Glutamatergic neuron (in vitro differentiated cells): ENCODE data around the gene SERPINA6. TPM values are rescaled to one million over a fixed set of nuclear protein-coding genes. Genes with fewer than 3 reads are reported as not detected.

Experiments
- DNase-seq: peaks from one replicate; pipeline ENCODE4 v3.0.0; 2022
- H3K27ac Mint-ChIP-seq: one replicate; pipeline ENCODE4 v1.8.0; 2020; ENCODE audit warnings: mild to moderate bottlenecking, mixed read lengths, inconsistent platforms; ENCODE audit not compliant: unreplicated experiment
- H3K27me3 Mint-ChIP-seq: one replicate; pipeline ENCODE4 v1.8.0; 2020; ENCODE audit warnings: mild to moderate bottlenecking, moderate library complexity, mixed read lengths, inconsistent platforms; ENCODE audit not compliant: unreplicated experiment
- H3K36me3 Mint-ChIP-seq: one replicate; pipeline ENCODE4 v1.8.0; 2020; ENCODE audit warnings: mild to moderate bottlenecking, mixed read lengths, inconsistent platforms; ENCODE audit not compliant: unreplicated experiment
- H3K4me1 Mint-ChIP-seq: one replicate; pipeline ENCODE4 v1.8.0; 2020; ENCODE audit warnings: mild to moderate bottlenecking, low read depth, mixed read lengths, inconsistent platforms; ENCODE audit not compliant: unreplicated experiment
- H3K4me3 Mint-ChIP-seq: one replicate; pipeline ENCODE4 v1.8.0; 2020; ENCODE audit warnings: mild to moderate bottlenecking, mixed read lengths, inconsistent platforms; ENCODE audit not compliant: unreplicated experiment
- H3K9me3 Mint-ChIP-seq: one replicate; pipeline ENCODE4 v1.8.0; 2020; ENCODE audit warnings: mild to moderate bottlenecking, moderate library complexity, mixed read lengths, inconsistent platforms; ENCODE audit not compliant: unreplicated experiment
- total RNA-seq: library from RNA; stranded (reverse); fragmentation: NEBNext Ultra II Directional; extraction: Animal tissue kit (Norgen Biotek cat#: 25700); gene quantifications from one replicate; pipeline ENCODE4 v1.2.1, GENCODE V29; 2021; ENCODE audit not compliant: unreplicated experiment
- TF ChIP-seq, protein P1 (sequence below): fragments of 200-600 bp; sonication (generic); IDR thresholded peaks from one replicate; pipeline ENCODE4 v1.5.0; 2021; ENCODE audit not compliant: partially characterized antibody, unreplicated experiment

The SERPINA6 gene
- total RNA-seq, 1 donor from 2014 or later = not detected

DNA sequence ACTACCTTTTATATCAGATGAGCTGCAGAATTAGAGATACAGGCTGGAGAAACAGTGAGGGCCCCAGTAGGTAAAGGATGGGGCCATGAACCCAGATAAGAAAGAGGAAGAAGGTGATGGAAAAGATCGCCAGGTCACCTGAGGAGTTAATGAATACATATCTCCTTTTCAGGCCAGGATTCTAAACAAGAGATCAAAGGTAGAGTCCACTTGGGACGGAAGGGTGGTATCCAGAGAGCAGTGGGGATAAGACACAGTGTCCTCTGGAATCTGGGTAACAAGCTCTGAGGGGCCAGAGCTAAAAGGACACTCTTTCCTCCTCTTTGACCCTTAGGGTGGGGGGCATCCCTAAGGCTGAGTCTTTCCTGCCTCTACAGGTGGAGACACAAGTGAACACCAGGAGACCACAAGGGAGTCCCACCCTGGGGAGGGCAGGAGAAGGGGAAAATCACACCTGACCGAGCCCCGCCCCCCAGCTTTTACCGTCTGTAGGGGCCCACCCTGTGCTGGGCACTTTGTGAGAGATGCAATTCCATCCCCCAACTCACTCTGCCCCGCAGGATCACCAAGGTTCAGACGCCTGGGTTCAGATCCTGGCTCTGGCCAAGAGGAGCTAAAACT, 37.9 kb upstream of the SERPINA6 start:
- DNase-seq = no peak
- no peaks in the 10 kb centered on the region for H3K4me1 Mint-ChIP-seq
- H3K36me3 Mint-ChIP-seq = no peaks in the 10 kb centered on the region
- no peak overlapping the region for H3K27ac Mint-ChIP-seq
- H3K9me3 Mint-ChIP-seq = peaks cover 1% of the 10 kb centered on the region
- H3K4me3 Mint-ChIP-seq = no peak overlapping the region
- H3K27me3 Mint-ChIP-seq = peaks cover 7% of the 10 kb centered on the region
- TF ChIP-seq, protein P1, sequence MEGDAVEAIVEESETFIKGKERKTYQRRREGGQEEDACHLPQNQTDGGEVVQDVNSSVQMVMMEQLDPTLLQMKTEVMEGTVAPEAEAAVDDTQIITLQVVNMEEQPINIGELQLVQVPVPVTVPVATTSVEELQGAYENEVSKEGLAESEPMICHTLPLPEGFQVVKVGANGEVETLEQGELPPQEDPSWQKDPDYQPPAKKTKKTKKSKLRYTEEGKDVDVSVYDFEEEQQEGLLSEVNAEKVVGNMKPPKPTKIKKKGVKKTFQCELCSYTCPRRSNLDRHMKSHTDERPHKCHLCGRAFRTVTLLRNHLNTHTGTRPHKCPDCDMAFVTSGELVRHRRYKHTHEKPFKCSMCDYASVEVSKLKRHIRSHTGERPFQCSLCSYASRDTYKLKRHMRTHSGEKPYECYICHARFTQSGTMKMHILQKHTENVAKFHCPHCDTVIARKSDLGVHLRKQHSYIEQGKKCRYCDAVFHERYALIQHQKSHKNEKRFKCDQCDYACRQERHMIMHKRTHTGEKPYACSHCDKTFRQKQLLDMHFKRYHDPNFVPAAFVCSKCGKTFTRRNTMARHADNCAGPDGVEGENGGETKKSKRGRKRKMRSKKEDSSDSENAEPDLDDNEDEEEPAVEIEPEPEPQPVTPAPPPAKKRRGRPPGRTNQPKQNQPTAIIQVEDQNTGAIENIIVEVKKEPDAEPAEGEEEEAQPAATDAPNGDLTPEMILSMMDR = no peak

DNA sequence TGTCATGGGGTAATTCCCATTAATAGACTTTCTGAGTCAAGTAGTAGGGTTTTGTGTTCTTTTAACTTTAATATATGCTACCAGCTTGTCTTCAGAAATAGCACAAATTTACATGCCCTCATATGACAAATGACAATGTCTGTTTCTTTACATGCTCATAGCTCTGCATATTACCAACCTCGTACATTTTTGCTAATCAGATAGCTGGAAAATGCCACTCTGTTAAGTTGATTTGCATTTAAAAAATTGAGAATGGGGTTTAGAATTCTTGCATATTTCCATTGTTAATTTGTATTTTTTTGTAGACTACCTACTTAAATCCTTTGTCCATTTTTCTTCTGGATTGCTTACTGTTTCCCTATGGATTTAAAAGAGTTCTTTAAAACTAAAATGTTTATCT, 34.0 kb upstream of the SERPINA6 start:
- peaks cover 5% of the 10 kb centered on the region for H3K36me3 Mint-ChIP-seq
- H3K27ac Mint-ChIP-seq = no peak overlapping the region
- no peak overlapping the region for H3K4me3 Mint-ChIP-seq
- no peaks in the 10 kb centered on the region for H3K9me3 Mint-ChIP-seq
- H3K27me3 Mint-ChIP-seq = peaks cover 5% of the 10 kb centered on the region
- peaks cover 4% of the 10 kb centered on the region for H3K4me1 Mint-ChIP-seq
- no peak for DNase-seq
- TF ChIP-seq, protein P1 = no peak

DNA sequence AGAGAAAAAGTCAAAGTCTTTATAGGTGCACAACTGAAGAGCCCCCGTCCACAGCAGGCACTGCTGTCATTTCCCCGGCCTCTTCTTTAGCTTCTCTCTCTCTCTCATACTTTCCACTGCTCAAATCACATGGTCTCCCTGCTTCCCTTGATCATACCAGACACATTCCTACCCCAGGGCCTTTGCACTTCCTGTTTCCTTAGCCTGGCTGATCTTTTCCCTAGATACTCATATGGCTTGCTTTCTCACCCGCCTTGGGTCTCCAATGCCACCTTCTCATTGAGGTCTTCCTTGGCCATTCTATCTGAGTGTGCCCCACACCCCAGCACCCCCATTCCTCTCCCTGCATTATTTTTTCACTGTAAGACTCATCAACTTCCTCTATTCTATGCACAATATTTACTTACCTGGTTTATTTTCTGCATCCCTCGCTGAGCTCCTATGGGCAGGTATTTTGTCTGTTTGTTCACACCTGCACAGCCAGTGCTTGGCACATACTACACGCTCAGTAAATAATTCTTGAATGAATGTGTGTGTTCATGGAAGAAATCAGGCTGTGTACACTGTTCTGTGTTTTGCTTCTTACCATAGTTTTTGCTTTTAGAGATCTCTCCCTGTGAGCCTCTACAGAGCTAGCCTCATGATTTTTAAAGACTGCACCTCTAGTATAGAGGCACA, 33.4 kb upstream of the SERPINA6 start:
- no peak overlapping the region for H3K4me3 Mint-ChIP-seq
- TF ChIP-seq, protein P1 = no peak
- H3K27ac Mint-ChIP-seq = no peak overlapping the region
- peaks cover 5% of the 10 kb centered on the region for H3K27me3 Mint-ChIP-seq
- H3K4me1 Mint-ChIP-seq = peaks cover 4% of the 10 kb centered on the region
- DNase-seq = no peak
- H3K9me3 Mint-ChIP-seq = no peaks in the 10 kb centered on the region
- H3K36me3 Mint-ChIP-seq = peaks cover 5% of the 10 kb centered on the region

DNA sequence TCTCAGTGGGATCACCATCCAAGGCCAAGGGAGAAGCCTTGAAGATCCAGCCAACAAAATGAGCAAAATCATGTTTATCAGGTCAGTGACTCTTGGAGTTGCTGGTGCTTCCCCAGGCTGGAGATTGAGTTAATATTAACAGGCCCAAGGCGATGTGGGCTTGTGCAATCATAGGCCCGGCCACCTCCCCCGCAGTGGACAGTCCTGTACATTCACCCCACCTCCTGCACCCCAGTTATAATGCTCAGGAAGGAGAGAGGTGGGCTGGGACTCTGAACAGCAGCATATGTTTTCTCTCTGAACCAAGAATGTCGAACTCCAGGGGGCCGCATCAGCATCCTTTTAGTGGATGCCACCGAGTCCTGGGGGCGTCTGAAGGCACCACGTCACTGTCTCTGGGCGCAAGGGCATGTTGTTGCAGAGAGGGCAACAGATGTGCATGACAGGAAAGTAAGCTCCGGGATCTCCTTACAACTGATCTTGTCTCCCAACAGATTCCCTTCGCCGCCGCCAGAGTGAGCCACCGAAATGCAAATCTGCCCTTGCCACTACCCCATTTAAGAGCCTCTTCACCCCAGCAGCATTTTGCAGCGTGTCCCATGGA, 32.2 kb upstream of the SERPINA6 start:
- Mint-ChIP-seq H3K36me3 (peaks cover 5% of the 10 kb centered on the region), H3K4me3 (no peak overlapping the region), H3K27ac (no peak overlapping the region), H3K4me1 (peaks cover 4% of the 10 kb centered on the region), H3K27me3 (peaks cover 1% of the 10 kb centered on the region), H3K9me3 (no peaks in the 10 kb centered on the region)
- TF ChIP-seq, protein P1 = peak; percentile 10
- DNase-seq = peak; percentile 40
